Measurements from ENCODE around the gene WFS1. TPM values are rescaled to one million over a fixed set of nuclear protein-coding genes. Genes with fewer than 3 reads are reported as not detected.

The WFS1 gene
- total RNA-seq, 1 donor from 2014 or later, result 104 TPM

DNA sequence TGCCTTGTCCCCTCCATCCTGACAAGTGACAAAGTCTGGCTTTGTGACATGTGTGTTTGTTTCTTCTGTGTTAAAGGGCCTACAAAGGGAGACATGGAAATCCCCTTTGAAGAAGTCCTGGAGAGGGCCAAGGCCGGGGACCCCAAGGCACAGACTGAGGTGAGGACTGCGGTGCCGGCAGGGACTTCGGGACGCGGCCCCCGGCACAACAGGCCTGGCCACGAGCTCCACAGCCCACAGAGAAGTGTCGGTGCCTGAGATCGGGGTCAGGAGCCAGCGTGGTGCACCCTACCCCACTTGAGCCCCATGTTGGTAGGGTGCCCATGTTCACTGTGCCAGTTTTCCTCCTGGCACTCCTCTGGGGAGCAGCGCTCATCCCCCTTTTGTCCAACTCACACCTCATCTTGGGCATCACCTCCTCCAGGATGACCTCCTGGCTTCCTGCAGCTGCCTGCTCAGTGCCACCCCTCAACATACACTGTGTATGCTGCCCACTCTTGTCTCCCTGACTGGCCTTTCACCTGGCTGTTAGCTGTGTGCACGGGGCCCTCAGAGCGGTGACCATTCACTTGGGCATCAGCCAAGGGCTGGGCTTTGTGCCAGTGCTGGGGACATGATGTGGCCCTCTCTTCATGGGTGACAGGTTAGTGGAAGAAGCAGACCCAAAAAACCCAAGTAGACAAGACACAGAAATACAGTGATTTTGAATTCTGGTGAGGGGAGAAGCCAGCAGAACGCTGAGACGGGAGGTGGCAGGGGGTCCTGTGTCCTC, 17.6 kb downstream of the WFS1 start:
- peaks cover 21% of the 10 kb centered on the region for H3K4me1 ChIP-seq
- no peaks in the 10 kb centered on the region for H3K9me3 ChIP-seq (replicated peaks)
- DNase-seq, result peak; percentile 40
- H3K27ac ChIP-seq (replicated peaks), result no peak overlapping the region
- intact Hi-C loops (cut with micrococcal nuclease), result no loop called here
- no peaks in the 10 kb centered on the region for H3K27me3 ChIP-seq (ENCODE audit: low read depth)
- no peak overlapping the region for H3K4me3 ChIP-seq
- TF ChIP-seq, protein P1, sequence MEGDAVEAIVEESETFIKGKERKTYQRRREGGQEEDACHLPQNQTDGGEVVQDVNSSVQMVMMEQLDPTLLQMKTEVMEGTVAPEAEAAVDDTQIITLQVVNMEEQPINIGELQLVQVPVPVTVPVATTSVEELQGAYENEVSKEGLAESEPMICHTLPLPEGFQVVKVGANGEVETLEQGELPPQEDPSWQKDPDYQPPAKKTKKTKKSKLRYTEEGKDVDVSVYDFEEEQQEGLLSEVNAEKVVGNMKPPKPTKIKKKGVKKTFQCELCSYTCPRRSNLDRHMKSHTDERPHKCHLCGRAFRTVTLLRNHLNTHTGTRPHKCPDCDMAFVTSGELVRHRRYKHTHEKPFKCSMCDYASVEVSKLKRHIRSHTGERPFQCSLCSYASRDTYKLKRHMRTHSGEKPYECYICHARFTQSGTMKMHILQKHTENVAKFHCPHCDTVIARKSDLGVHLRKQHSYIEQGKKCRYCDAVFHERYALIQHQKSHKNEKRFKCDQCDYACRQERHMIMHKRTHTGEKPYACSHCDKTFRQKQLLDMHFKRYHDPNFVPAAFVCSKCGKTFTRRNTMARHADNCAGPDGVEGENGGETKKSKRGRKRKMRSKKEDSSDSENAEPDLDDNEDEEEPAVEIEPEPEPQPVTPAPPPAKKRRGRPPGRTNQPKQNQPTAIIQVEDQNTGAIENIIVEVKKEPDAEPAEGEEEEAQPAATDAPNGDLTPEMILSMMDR (IDR thresholded peaks at IDR 0.05; ENCODE audit: borderline replicate concordance), result no peak
- peaks cover 67% of the 10 kb centered on the region for H3K36me3 ChIP-seq

GRCh38 chr4:6288342-6288741, 18.7 kb downstream of the WFS1 start:
- DNase-seq, result no peak
- H3K36me3 ChIP-seq, result peaks cover 78% of the 10 kb centered on the region
- H3K4me3 ChIP-seq, result no peak overlapping the region
- no peaks in the 10 kb centered on the region for H3K27me3 ChIP-seq (ENCODE audit: low read depth)
- peaks cover 11% of the 10 kb centered on the region for H3K4me1 ChIP-seq
- intact Hi-C loops (cut with micrococcal nuclease), result no loop called here
- no peaks in the 10 kb centered on the region for H3K9me3 ChIP-seq (replicated peaks)
- TF ChIP-seq, protein P1 (IDR thresholded peaks at IDR 0.05; ENCODE audit: borderline replicate concordance), result no peak
- no peak overlapping the region for H3K27ac ChIP-seq (replicated peaks)

DNA sequence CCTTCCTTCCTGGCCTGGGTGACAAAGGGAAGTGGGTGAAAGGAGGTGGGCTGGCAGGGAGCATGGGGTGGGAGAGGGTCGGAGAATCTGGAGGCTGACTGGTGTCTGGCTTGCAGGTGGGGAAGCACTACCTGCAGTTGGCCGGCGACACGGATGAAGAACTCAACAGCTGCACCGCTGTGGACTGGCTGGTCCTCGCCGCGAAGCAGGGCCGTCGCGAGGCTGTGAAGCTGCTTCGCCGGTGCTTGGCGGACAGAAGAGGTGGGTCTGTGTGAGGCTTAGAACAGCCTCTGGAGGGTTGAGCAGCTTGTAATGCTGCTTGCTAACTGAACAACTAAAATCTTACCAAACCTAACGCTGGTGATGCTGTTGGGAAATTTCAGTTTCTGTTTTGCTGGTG, 19.2 kb downstream of the WFS1 start:
- no peak overlapping the region for H3K4me3 ChIP-seq
- H3K4me1 ChIP-seq, result peaks cover 11% of the 10 kb centered on the region
- intact Hi-C loops (cut with micrococcal nuclease), result no loop called here
- no peaks in the 10 kb centered on the region for H3K27me3 ChIP-seq (ENCODE audit: low read depth)
- TF ChIP-seq, protein P1 (IDR thresholded peaks at IDR 0.05; ENCODE audit: borderline replicate concordance), result no peak
- H3K9me3 ChIP-seq (replicated peaks), result no peaks in the 10 kb centered on the region
- no peak overlapping the region for H3K27ac ChIP-seq (replicated peaks)
- no peak for DNase-seq
- H3K36me3 ChIP-seq, result peaks cover 84% of the 10 kb centered on the region

GRCh38 chr4:6290256-6290655, 20.6 kb downstream of the WFS1 start:
- no peak overlapping the region for H3K4me3 ChIP-seq
- peaks cover 97% of the 10 kb centered on the region for H3K36me3 ChIP-seq
- TF ChIP-seq, protein P1 (IDR thresholded peaks at IDR 0.05; ENCODE audit: borderline replicate concordance), result no peak
- no peaks in the 10 kb centered on the region for H3K27me3 ChIP-seq (ENCODE audit: low read depth)
- no peak for DNase-seq
- H3K4me1 ChIP-seq, result peaks cover 11% of the 10 kb centered on the region
- H3K9me3 ChIP-seq (replicated peaks), result no peaks in the 10 kb centered on the region
- H3K27ac ChIP-seq (replicated peaks), result no peak overlapping the region
- intact Hi-C loops (cut with micrococcal nuclease), result no loop called here

DNA sequence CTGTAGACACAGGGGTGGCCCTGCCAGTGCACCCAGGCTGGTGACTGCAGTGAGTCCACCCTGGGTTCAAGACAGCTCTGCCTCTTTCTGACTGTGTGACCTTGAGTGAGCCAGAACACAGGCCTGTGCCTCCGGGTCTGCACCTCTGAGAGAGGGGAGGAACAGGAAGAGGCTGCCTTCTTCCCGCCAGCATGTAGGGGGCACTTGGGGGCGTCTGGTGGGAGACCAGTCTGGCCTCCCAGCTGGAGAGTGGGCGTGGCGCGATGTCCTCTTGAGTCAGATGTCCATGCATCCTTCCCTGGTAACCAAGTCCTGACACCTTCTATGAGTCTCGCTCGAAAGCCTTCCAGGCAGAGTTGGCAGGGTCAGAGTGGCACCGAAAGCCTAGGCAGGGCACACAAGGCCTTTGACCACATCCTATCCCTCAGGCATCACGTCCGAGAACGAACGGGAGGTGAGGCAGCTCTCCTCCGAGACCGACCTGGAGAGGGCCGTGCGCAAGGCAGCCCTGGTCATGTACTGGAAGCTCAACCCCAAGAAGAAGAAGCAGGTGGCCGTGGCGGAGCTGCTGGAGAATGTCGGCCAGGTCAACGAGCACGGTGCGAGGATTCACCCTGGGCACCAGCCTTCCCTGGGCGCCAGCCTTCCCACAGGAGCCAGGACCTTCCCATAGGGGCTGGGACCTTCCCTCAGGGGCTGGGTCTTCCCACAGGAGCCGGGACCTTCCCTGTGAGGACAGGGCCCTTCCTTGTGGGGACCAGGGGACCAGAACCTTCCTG, 21.3 kb downstream of the WFS1 start:
- no peak overlapping the region for H3K27ac ChIP-seq (replicated peaks)
- intact Hi-C loops (cut with micrococcal nuclease), result no loop called here
- peaks cover 11% of the 10 kb centered on the region for H3K4me1 ChIP-seq
- no peak overlapping the region for H3K4me3 ChIP-seq
- TF ChIP-seq, protein P1 (IDR thresholded peaks at IDR 0.05; ENCODE audit: borderline replicate concordance), result no peak
- no peak for DNase-seq
- no peaks in the 10 kb centered on the region for H3K9me3 ChIP-seq (replicated peaks)
- no peaks in the 10 kb centered on the region for H3K27me3 ChIP-seq (ENCODE audit: low read depth)
- H3K36me3 ChIP-seq, result peaks cover 98% of the 10 kb centered on the region
